Fibroblast of lung (primary cell): ENCODE results near the gene RANGRF. TPM values are rescaled to one million over a fixed set of nuclear protein-coding genes. Genes with fewer than 3 reads are reported as not detected.

Experiments
- DNase-seq, 2 donors: peaks; one replicate each; pipeline versions ENCODE4 v3.0.0 to v3.0.0-alpha.2; 2010; ENCODE audit warnings: low read depth in 2 of 2
- H2AFZ ChIP-seq: 2 replicates; pipeline ENCODE4 v1.5.1; 2012; ENCODE audit warnings: low read length, control low read depth, inconsistent platforms
- H3K27ac ChIP-seq: 2 replicates; pipeline ENCODE4 v1.5.1; 2011; ENCODE audit warnings: low read length, control low read depth; ENCODE audit not compliant: insufficient read depth
- H3K27me3 ChIP-seq: 2 replicates; pipeline ENCODE4 v1.5.1; 2011; ENCODE audit warnings: mild to moderate bottlenecking, low read length; ENCODE audit not compliant: control insufficient read depth, insufficient read depth
- H3K36me3 ChIP-seq: 2 replicates; pipeline ENCODE4 v1.5.1; 2011; ENCODE audit warnings: low read length; ENCODE audit not compliant: control insufficient read depth, insufficient read depth
- H3K4me1 ChIP-seq: 2 replicates; pipeline ENCODE4 v1.5.1; 2011; ENCODE audit warnings: low read length; ENCODE audit not compliant: control insufficient read depth, insufficient read depth; ENCODE audit errors: extremely low read depth
- H3K4me2 ChIP-seq: 2 replicates; pipeline ENCODE4 v1.5.1; 2011; ENCODE audit warnings: low read length, control low read depth; ENCODE audit not compliant: insufficient read depth; ENCODE audit errors: extremely low read depth
- H3K4me3 ChIP-seq, 4 experiments: fragments of 200-600 bp in 1 of 4; sonication (generic) in 1 of 4; replicated peaks in 1 of 4; 2 replicates each; pipeline ENCODE4 v1.5.1; 2011 to 2016; ENCODE audit warnings: low read length in 4 of 4, low read depth in 3 of 4, mild to moderate bottlenecking in 3 of 4, control low read depth in 2 of 4, inconsistent platforms in 1 of 4, mixed read lengths in 1 of 4; ENCODE audit not compliant: insufficient read depth in 1 of 4; ENCODE audit errors: control extremely low read depth in 1 of 4
- H3K79me2 ChIP-seq: 2 replicates; pipeline ENCODE4 v1.5.1; 2012; ENCODE audit warnings: mild to moderate bottlenecking, low read length, inconsistent platforms; ENCODE audit not compliant: control insufficient read depth, insufficient read depth
- H3K9ac ChIP-seq: 2 replicates; pipeline ENCODE4 v1.5.1; 2011; ENCODE audit warnings: mild to moderate bottlenecking, low read length, control low read depth; ENCODE audit not compliant: insufficient read depth
- H3K9me3 ChIP-seq: 2 replicates; pipeline ENCODE4 v1.5.1; 2012; ENCODE audit warnings: low read depth, low read length; ENCODE audit not compliant: control insufficient read depth, insufficient read depth
- H4K20me1 ChIP-seq: 2 replicates; pipeline ENCODE4 v1.5.1; 2011; ENCODE audit warnings: low read length; ENCODE audit not compliant: control insufficient read depth, insufficient read depth; ENCODE audit errors: extremely low read depth
- CTCF ChIP-seq, 2 donors: IDR thresholded peaks in 1 of 2; conservative IDR thresholded peaks in 1 of 2; 1 replicate in 1 of 2; 2 replicates in 1 of 2; pipeline ENCODE4 v1.5.1; 2011 to 2012; ENCODE audit warnings: low read length in 2 of 2, control low read depth in 1 of 2, inconsistent platforms in 1 of 2, low read depth in 1 of 2, mild to moderate bottlenecking in 1 of 2
- EZH2 ChIP-seq: IDR thresholded peaks from 2 replicates; pipeline ENCODE4 v1.5.1; 2012; ENCODE audit warnings: low read length, control low read depth, mild to moderate bottlenecking; ENCODE audit errors: missing control alignments
- polyA minus RNA-seq: library from RNA; depleted of rRNA, polyadenylated mRNA; stranded (reverse); fragments of >200 nt; gene quantifications from 2 replicates; pipeline ENCODE4 v1.2.3, GENCODE V29; 2011; ENCODE audit warnings: low replicate concordance
- polyA plus RNA-seq, 2 donors: library from polyadenylated mRNA; depleted of rRNA in 1 of 2; stranded (reverse) in 1 of 2; unstranded in 1 of 2; fragments of >200 nt; gene quantifications; 2 replicates each; pipeline ENCODE4 v1.2.1, GENCODE V29; 2011 to 2012; ENCODE audit warnings: missing spikeins in 1 of 2
- total RNA-seq: library from RNA; depleted of rRNA; stranded (reverse); fragments of >200 nt; gene quantifications from 2 replicates; pipeline ENCODE4 v1.2.1, GENCODE V29; 2014

The RANGRF gene
- 12.1 and 15.4 TPM in 2 replicates for total RNA-seq
- 19.8 and 25.9 TPM in 2 replicates for polyA plus RNA-seq
- 26.8 and 36.7 TPM in 2 replicates for polyA plus RNA-seq (2012)
- polyA minus RNA-seq: 26.5 and 32.8 TPM in 2 replicates

DNA sequence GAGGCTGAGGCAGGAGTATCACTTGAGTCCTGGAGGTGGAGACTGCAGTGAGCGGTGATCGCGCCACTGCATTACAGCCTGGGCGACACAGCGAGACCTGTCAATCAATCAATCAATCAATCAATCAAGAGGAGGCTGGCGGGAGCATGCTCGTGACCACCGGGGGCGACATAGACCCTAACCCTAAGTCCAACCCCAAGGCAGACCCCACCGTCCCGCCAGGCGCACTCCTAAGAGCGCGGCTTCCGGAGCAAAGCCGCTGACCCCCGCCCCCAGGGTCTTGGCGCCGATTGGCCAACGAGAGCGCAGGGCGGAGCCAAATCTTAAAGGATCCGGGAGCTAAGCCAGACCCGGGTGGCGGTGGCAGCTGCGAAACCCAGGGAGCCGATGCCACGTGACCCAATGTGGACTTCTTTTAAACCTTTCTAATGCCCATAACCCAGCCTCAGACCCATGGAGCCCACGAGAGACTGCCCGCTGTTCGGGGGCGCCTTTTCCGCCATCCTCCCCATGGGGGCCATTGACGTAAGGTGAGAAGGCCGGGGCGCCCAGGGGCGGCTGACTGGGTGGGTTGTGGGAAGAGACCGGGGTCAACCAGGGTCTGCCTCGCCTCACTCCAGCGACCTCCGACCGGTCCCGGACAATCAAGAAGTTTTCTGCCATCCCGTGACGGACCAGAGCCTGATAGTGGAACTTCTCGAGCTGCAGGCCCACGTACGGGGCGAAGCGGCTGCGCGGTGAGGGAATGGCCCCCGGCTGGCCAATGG, at the start of gene RANGRF:
Gene RANGRF, plus strand, starts transcription at position 335 of the 767 bp plus-strand sequence. Its CDS starts 119 bp downstream, at position 454.
- Histone ChIP-seq H3K4me3 (peak within 1 kb of the TSS; percentile 71 to 92 (median 79)), H3K27ac (peak within 1 kb of the TSS; percentile 89), H2AFZ (peak within 1 kb of the TSS; percentile 80), H3K9me3 (no peaks in the 10 kb centered on the region), H3K9ac (peak within 1 kb of the TSS; percentile 80), H3K27me3 (no peaks in the 10 kb centered on the region), H3K4me2 (peak within 1 kb of the TSS; percentile 97), H3K4me1 (peaks cover 8% of the 10 kb centered on the region), H4K20me1 (no peaks in the 10 kb centered on the region), H3K36me3 (peaks cover 2% of the 10 kb centered on the region), H3K79me2 (peaks cover 4% of the 10 kb centered on the region)
- TF ChIP-seq EZH2 (no peak), CTCF (conservative IDR thresholded peaks at IDR 0.05 in 1 of 2, IDR thresholded peaks at IDR 0.05 in 1 of 2; ENCODE audit: low read depth in 1 of 2, low read length in 2 of 2) (no peak)
- peak; percentile 71 to 87 for DNase-seq

DNA sequence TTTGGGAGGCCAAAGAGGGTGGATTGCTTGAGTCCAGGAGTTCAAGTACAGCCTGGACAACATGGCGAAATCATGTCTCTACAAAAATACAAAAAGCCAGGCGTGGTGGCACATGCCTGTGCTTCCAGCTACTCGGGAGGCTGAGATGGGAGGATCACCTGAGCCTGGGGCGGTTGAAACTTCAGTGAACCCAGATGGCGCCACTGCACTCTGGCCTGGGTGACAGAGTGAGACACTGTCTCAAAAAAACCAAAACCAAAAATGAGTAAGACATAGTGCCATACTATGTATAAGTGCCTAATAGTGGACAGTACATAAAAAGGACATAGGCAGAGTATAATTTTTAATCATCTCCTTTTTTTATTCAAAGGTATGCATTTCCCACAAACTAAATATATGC, 44.6 kb upstream of the RANGRF start:
- H3K27ac ChIP-seq: no peak overlapping the region
- no peaks in the 10 kb centered on the region for H4K20me1 ChIP-seq
- no peak overlapping the region for H3K4me3 ChIP-seq
- TF ChIP-seq CTCF (conservative IDR thresholded peaks at IDR 0.05 in 1 of 2, IDR thresholded peaks at IDR 0.05 in 1 of 2; ENCODE audit: low read depth in 1 of 2, low read length in 2 of 2) (no peak), EZH2 (no peak)
- no peak overlapping the region for H3K9ac ChIP-seq
- no peaks in the 10 kb centered on the region for H3K9me3 ChIP-seq
- no peaks in the 10 kb centered on the region for H3K4me1 ChIP-seq
- H3K4me2 ChIP-seq: no peak overlapping the region
- no peak overlapping the region for H2AFZ ChIP-seq
- peaks cover 6% of the 10 kb centered on the region for H3K79me2 ChIP-seq
- no peak for DNase-seq
- no peaks in the 10 kb centered on the region for H3K36me3 ChIP-seq
- no peaks in the 10 kb centered on the region for H3K27me3 ChIP-seq

- H3K4me2 ChIP-seq: no peak overlapping the region
- TF ChIP-seq CTCF (conservative IDR thresholded peaks at IDR 0.05 in 1 of 2, IDR thresholded peaks at IDR 0.05 in 1 of 2; ENCODE audit: low read depth in 1 of 2, low read length in 2 of 2): no peak
- TF ChIP-seq EZH2: no peak
- DNase-seq: no peak
- no peak overlapping the region for H3K4me3 ChIP-seq
- H3K27me3 ChIP-seq: no peaks in the 10 kb centered on the region
- no peaks in the 10 kb centered on the region for H4K20me1 ChIP-seq
- H3K36me3 ChIP-seq: no peaks in the 10 kb centered on the region
- H2AFZ ChIP-seq: no peak overlapping the region
- peaks cover 2% of the 10 kb centered on the region for H3K4me1 ChIP-seq
- no peak overlapping the region for H3K9ac ChIP-seq
- no peak overlapping the region for H3K27ac ChIP-seq
- peaks cover 12% of the 10 kb centered on the region for H3K79me2 ChIP-seq
- H3K9me3 ChIP-seq: no peaks in the 10 kb centered on the region
Measured at GRCh38 chr17:8244768-8245167, 43.7 kb upstream of the RANGRF start.
